NCI-H460 (cell line): ENCODE measurements around the gene TTLL3. TPM values are rescaled to one million over a fixed set of nuclear protein-coding genes. Genes with fewer than 3 reads are reported as not detected.
A peak's percentile ranks its signal among the peaks of the same experiment; 100 is the strongest.
"Not testable (repeated sequence)": the region's sequence is repeated elsewhere in the genome, so short reads cannot be mapped to it uniquely, and the experiment has no call there.

Source experiments
- DNase-seq: peaks from one replicate; pipeline ENCODE4 v3.0.0-alpha.2; 2016; ENCODE audit warnings: low read depth; ENCODE audit errors: extremely low read depth
- total RNA-seq: library from RNA; depleted of rRNA; stranded (reverse); fragments of >200 nt; shearing (Covaris generic); gene quantifications from 2 replicates; pipeline ENCODE4 v1.2.3, GENCODE V29; 2014

Gene TTLL3
- total RNA-seq, 1 experiment from 2014 or later: 8.2 TPM

- DNase-seq: no peak
Measured at GRCh38 chr3:9834520-9835380, 24.7 kb downstream of the TTLL3 start.

GRCh38 chr3:9837701-9838582 lies 27.9 kb downstream of the TTLL3 start:
- no peak for DNase-seq

DNA sequence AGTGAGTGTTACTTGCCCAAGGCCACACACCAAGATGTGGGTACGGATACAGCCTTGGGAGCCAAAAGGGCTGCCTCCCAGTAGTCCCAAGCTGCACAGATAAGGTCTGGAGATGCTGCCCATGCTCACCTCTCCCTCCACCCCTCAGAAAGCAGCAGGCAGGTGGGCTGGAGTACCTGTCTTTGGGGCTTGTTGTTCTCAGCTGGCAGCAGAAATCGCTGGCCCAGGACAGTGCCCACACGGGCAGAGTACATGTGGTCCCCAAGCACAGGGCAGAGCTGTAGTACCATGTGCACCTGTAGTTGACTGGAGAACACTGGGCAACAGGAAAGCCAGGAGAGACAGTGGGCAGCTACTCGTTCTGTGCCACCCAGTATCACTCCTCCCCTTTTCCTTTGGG lies 28.8 kb downstream of the TTLL3 start:
- no peak for DNase-seq

DNA sequence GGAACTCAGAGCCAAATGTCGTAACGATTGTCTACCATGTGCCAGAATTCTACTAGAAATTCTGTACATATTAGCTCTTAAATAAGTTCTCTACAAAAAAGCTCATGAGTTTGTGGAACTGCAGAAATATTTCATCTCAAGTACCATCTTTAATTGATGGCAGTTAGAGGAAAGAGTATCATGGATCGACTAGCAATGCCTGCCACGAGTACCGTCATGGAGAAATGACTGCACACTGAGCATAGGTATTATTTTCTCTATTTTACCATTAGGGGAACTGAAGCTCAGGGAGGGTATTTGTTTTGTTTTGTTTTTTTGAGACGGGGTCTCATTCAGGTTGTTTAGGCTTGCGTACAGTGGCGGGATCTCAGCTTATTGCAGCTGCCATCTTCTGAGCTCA lies 31.0 kb downstream of the TTLL3 start:
- no peak for DNase-seq

DNA sequence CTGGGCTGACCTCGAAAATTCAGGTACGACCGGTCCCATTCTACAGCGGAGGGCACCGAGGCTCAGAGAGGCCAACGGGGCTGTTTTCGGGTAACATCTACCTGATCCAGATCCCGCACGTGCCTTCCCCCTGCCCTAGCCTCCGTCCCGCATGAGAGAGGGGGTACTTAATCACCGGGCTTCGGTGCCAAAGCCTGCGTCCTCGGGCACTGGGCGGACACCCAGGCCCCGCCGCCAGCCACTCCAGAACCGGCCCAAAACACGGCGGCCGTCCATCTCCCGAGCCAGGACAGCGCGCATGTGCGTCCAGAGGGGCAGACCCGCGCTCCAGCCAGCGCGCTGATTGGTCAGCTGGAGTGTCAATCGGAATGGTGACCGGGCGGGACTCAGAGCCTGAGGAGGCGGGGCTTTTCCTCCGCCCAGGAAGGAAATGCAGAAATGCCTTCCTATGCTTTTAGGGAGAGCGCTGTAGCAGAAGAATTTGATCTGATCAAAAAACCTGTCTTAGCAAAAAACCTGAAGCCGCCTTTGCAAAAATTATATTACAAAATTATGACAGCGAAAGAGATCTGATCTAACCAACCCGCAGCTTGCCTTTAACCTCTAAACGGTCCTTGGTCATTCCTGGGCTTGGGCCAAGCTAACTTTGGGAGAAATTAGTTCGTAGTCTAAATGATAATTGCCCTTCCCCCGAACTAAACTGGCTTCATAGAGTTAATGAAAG lies 33.8 kb downstream of the TTLL3 start, which contains the start of gene RPUSD3:
TSS of gene RPUSD3 (minus strand) at position 294 of the 724 bp plus-strand sequence. CDS start at position 276, 18 bp downstream.
- peak; percentile 89 for DNase-seq

GRCh38 chr3:9846231-9846630 lies 36.2 kb downstream of the TTLL3 start:
- DNase-seq: no peak

- DNase-seq: no peak
Measured at GRCh38 chr3:9846931-9847488, 36.9 kb downstream of the TTLL3 start.

GRCh38 chr3:9847870-9848269 lies 37.8 kb downstream of the TTLL3 start:
- not testable (repeated sequence) for DNase-seq

GRCh38 chr3:9848860-9849259 lies 38.8 kb downstream of the TTLL3 start:
- not testable (repeated sequence) for DNase-seq

DNA sequence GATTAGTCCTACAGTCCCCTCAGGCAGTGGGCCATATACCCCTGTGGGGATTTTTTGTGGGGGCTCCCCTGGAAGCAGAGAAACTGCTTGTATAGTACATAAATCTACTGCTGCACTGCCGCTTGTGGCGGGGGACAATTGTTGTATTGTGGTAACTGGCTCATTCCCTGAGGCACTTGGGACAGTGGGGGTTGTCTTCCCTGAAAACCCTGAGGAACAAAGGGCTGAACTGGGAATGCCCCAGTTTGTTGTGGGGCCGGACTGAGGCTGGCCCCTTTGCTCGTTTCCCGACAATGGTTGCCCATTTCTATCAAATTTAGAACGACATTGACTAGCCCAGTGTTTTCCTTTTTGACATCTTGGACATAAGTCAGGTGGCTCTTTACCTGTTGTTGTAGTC lies 41.3 kb downstream of the TTLL3 start:
- not testable (repeated sequence) for DNase-seq

DNA sequence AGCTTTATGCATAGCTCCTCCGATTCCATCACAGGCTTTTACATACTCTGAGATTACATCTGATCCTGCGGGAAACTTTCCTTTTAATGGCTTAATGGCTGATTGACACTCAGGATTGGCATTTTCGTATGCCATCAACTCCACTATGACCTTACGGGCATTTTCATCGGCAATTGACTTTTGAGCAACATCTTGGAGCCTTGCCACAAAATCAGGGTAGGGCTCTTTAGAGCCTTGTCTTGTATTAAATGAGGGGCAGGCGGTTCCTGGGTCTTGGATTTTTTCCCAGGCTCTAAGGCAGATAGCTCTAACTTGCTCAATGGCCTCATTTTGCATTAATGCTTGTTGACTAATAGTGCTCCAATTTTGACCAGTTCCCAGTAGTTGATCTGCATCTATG lies 41.9 kb downstream of the TTLL3 start:
- not testable (repeated sequence) for DNase-seq

- no peak for DNase-seq
Measured at GRCh38 chr3:9852528-9852927, 42.5 kb downstream of the TTLL3 start.

- not testable (repeated sequence) for DNase-seq
Measured at GRCh38 chr3:9854291-9854940, 44.4 kb downstream of the TTLL3 start.

- DNase-seq: no peak
Measured at GRCh38 chr3:9855594-9855993, 45.5 kb downstream of the TTLL3 start.

- DNase-seq: no peak
Measured at GRCh38 chr3:9859530-9860025, 49.5 kb downstream of the TTLL3 start.

GRCh38 chr3:9861201-9861600 lies 51.1 kb downstream of the TTLL3 start:
- DNase-seq: no peak

DNA sequence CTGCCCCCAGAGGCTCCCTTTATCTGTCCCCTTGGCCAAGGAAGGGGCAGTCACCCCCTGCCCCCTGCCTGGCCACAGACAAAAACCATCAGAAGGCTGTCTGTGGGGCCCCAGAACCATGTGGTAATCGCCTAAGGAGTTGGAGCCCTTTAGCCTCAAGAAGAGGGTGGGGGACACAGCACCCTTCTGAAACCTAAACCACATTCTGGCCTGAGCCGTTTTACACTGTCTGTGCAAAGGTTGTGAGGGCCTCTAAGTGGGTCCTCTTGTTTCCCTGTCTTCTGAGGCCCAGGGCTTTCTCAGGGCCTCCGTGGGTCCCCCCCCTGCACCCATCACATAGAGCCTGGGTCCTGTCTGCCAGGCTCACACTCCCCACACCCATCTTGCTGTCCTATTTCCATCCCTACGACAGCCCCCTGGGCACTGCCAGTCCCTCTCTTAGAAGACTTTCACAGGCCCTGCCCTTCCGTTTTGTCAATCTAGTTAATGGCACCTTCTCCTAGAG lies 51.6 kb downstream of the TTLL3 start:
- no peak for DNase-seq

- DNase-seq: no peak
Measured at GRCh38 chr3:9862391-9863057, 52.5 kb downstream of the TTLL3 start.
